Left forelimb (tissue), 1 donor: Measurements from ENCODE around the gene ZBTB2.
"Not testable (repeated sequence)": the region's sequence is repeated elsewhere in the genome, so short reads cannot be mapped to it uniquely, and the experiment has no call there.

ENCODE experiments used
- DNase-seq: peaks from one replicate; pipeline ENCODE4 v3.0.0-alpha.2; 2018; ENCODE audit warnings: low spot score

The ZBTB2 gene

GRCh38 chr6:151370509-151371078, 20.8 kb downstream of the ZBTB2 start:
- DNase-seq: no peak

- no peak for DNase-seq
Measured at GRCh38 chr6:151365233-151365632, 26.1 kb downstream of the ZBTB2 start.

- DNase-seq: no peak
Measured at GRCh38 chr6:151359486-151359885, 31.9 kb downstream of the ZBTB2 start.

- no peak for DNase-seq
Measured at GRCh38 chr6:151358475-151358874, 32.9 kb downstream of the ZBTB2 start.

GRCh38 chr6:151357758-151358436, 33.5 kb downstream of the ZBTB2 start:
- no peak for DNase-seq

- not testable (repeated sequence) for DNase-seq
Measured at GRCh38 chr6:151356983-151357382, 34.4 kb downstream of the ZBTB2 start.

- DNase-seq: no peak
Measured at GRCh38 chr6:151353795-151354194, 37.6 kb downstream of the ZBTB2 start.

GRCh38 chr6:151352410-151353396, 38.7 kb downstream of the ZBTB2 start:
- DNase-seq: no peak

- no peak for DNase-seq
Measured at GRCh38 chr6:151351731-151352130, 39.6 kb downstream of the ZBTB2 start.

GRCh38 chr6:151351146-151351700, 40.1 kb downstream of the ZBTB2 start:
- no peak for DNase-seq

- DNase-seq: no peak
Measured at GRCh38 chr6:151350442-151351145, 40.8 kb downstream of the ZBTB2 start.

- no peak for DNase-seq
Measured at GRCh38 chr6:151349651-151350270, 41.6 kb downstream of the ZBTB2 start.

GRCh38 chr6:151342750-151343149, 48.6 kb downstream of the ZBTB2 start:
- not testable (repeated sequence) for DNase-seq

GRCh38 chr6:151341476-151342195, 49.7 kb downstream of the ZBTB2 start:
- no peak for DNase-seq

GRCh38 chr6:151340219-151340978, 51.0 kb downstream of the ZBTB2 start:
- DNase-seq: no peak

- no peak for DNase-seq
Measured at GRCh38 chr6:151339369-151339768, 52.0 kb downstream of the ZBTB2 start.

GRCh38 chr6:151338651-151339200, 52.6 kb downstream of the ZBTB2 start:
- no peak for DNase-seq

- DNase-seq: no peak
Measured at GRCh38 chr6:151335930-151336329, 55.4 kb downstream of the ZBTB2 start.

GRCh38 chr6:151330130-151330696, 61.1 kb downstream of the ZBTB2 start:
- no peak for DNase-seq
